Measurements from ENCODE around the gene ZNF804B.

DNA sequence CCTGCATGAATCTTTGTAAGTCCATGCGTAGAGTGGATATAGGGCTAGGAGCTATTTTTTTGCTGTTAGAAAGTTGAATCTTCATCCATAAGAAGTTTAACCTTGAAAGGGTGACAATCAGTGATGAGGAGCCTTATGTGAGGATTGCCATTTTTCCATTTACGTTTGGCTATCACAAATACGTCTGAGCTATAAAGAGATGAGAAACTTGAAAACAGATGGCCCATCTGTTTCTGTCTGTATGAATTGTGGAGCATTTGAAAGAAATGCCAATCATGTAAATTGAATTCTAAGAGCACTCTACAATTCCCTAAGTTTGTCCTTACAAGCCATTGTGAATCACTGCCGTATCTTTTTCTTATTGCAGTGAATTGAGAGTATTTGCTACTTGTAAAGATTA is 205.9 kb downstream of the ZNF804B start:
- TF ChIP-seq, protein P1, sequence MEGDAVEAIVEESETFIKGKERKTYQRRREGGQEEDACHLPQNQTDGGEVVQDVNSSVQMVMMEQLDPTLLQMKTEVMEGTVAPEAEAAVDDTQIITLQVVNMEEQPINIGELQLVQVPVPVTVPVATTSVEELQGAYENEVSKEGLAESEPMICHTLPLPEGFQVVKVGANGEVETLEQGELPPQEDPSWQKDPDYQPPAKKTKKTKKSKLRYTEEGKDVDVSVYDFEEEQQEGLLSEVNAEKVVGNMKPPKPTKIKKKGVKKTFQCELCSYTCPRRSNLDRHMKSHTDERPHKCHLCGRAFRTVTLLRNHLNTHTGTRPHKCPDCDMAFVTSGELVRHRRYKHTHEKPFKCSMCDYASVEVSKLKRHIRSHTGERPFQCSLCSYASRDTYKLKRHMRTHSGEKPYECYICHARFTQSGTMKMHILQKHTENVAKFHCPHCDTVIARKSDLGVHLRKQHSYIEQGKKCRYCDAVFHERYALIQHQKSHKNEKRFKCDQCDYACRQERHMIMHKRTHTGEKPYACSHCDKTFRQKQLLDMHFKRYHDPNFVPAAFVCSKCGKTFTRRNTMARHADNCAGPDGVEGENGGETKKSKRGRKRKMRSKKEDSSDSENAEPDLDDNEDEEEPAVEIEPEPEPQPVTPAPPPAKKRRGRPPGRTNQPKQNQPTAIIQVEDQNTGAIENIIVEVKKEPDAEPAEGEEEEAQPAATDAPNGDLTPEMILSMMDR (conservative IDR thresholded peaks at IDR 0.05; ENCODE audit: low read depth, low read length): no peak
- TF ChIP-seq EZH2 (IDR thresholded peaks at IDR 0.05; ENCODE audit: low read length, unreplicated experiment): no peak
